Daoy (cell line): ENCODE results near the gene CATSPERB. TPM values are rescaled to one million over a fixed set of nuclear protein-coding genes. Genes with fewer than 3 reads are reported as not detected.
A peak's percentile ranks its signal among the peaks of the same experiment; 100 is the strongest.
"Not testable (repeated sequence)": the region's sequence is repeated elsewhere in the genome, so short reads cannot be mapped to it uniquely, and the experiment has no call there.

Experiments used
- DNase-seq: peaks from one replicate; pipeline ENCODE4 v3.0.0-alpha.2; 2015; ENCODE audit warnings: low read depth
- total RNA-seq: library from RNA; depleted of rRNA; stranded (reverse); fragments of >200 nt; shearing (Covaris generic); gene quantifications from 2 replicates; pipeline ENCODE4 v1.2.3, GENCODE V29; 2014

CATSPERB gene
- total RNA-seq, 1 experiment from 2014 or later: not detected

GRCh38 chr14:91732439-91732838 is 553 bp upstream of the CATSPERB start:
- DNase-seq: no peak

- DNase-seq: no peak
Observed at GRCh38 chr14:91731018-91731417, 868 bp downstream of the CATSPERB start.

GRCh38 chr14:91729756-91730155 is 2.1 kb downstream of the CATSPERB start:
- no peak for DNase-seq

- DNase-seq: no peak
Observed at GRCh38 chr14:91728616-91729183, 3.2 kb downstream of the CATSPERB start.

GRCh38 chr14:91727121-91727520 is 4.8 kb downstream of the CATSPERB start:
- no peak for DNase-seq

- DNase-seq: no peak
Observed at GRCh38 chr14:91723501-91723900, 8.4 kb downstream of the CATSPERB start.

GRCh38 chr14:91722386-91722785 is 9.5 kb downstream of the CATSPERB start:
- no peak for DNase-seq

- DNase-seq: no peak
Observed at GRCh38 chr14:91719839-91720238, 12.0 kb downstream of the CATSPERB start.

GRCh38 chr14:91716999-91717398 is 14.9 kb downstream of the CATSPERB start:
- no peak for DNase-seq

GRCh38 chr14:91714805-91715204 is 17.1 kb downstream of the CATSPERB start:
- DNase-seq: no peak

GRCh38 chr14:91708795-91709194 is 23.1 kb downstream of the CATSPERB start:
- DNase-seq: no peak

- DNase-seq: no peak
Observed at GRCh38 chr14:91706996-91707395, 24.9 kb downstream of the CATSPERB start.

- no peak for DNase-seq
Observed at GRCh38 chr14:91694643-91695042, 37.2 kb downstream of the CATSPERB start.

GRCh38 chr14:91693346-91693745 is 38.5 kb downstream of the CATSPERB start:
- DNase-seq: peak; percentile 29

- no peak for DNase-seq
Observed at GRCh38 chr14:91692075-91692474, 39.8 kb downstream of the CATSPERB start.

GRCh38 chr14:91689608-91690007 is 42.3 kb downstream of the CATSPERB start:
- DNase-seq: no peak

GRCh38 chr14:91687436-91687835 is 44.5 kb downstream of the CATSPERB start:
- peak; percentile 5 for DNase-seq

- no peak for DNase-seq
Observed at GRCh38 chr14:91685600-91685999, 46.3 kb downstream of the CATSPERB start.

GRCh38 chr14:91681893-91682563 is 49.9 kb downstream of the CATSPERB start:
- no peak for DNase-seq

GRCh38 chr14:91681118-91681517 is 50.8 kb downstream of the CATSPERB start:
- no peak for DNase-seq

GRCh38 chr14:91679273-91679672 is 52.6 kb downstream of the CATSPERB start:
- no peak for DNase-seq

- not testable (repeated sequence) for DNase-seq
Observed at GRCh38 chr14:91677687-91678086, 54.2 kb downstream of the CATSPERB start.

GRCh38 chr14:91674911-91675310 is 57.0 kb downstream of the CATSPERB start:
- DNase-seq: no peak

- no peak for DNase-seq
Observed at GRCh38 chr14:91669867-91670266, 62.0 kb downstream of the CATSPERB start.
